GM13976 (cell line): ENCODE measurements around the gene OR10T2.

Source experiments
- DNase-seq: peaks from one replicate; pipeline ENCODE4 v3.0.0; 2012; ENCODE audit warnings: low spot score
- in situ Hi-C: fragments of 300-500 bp; cut with MboI; formaldehyde crosslinking; loops from one replicate; pipeline ENCODE4 v1.12.0; 2022; ENCODE audit warnings: low sequenced_read_pairs, mixed read lengths, inconsistent platforms; ENCODE audit not compliant: unreplicated experiment
- TF ChIP-seq, protein P1 (sequence below): IDR thresholded peaks from 2 replicates; pipeline ENCODE4 v1.5.1; 2012; ENCODE audit warnings: borderline replicate concordance, mild to moderate bottlenecking; ENCODE audit not compliant: insufficient read depth; ENCODE audit errors: extremely low read depth, missing control alignments, control extremely low read depth

The OR10T2 gene

GRCh38 chr1:158417586-158417985 lies 18.3 kb upstream of the OR10T2 start:
- in situ Hi-C loops = no loop called here
- TF ChIP-seq, protein P1, sequence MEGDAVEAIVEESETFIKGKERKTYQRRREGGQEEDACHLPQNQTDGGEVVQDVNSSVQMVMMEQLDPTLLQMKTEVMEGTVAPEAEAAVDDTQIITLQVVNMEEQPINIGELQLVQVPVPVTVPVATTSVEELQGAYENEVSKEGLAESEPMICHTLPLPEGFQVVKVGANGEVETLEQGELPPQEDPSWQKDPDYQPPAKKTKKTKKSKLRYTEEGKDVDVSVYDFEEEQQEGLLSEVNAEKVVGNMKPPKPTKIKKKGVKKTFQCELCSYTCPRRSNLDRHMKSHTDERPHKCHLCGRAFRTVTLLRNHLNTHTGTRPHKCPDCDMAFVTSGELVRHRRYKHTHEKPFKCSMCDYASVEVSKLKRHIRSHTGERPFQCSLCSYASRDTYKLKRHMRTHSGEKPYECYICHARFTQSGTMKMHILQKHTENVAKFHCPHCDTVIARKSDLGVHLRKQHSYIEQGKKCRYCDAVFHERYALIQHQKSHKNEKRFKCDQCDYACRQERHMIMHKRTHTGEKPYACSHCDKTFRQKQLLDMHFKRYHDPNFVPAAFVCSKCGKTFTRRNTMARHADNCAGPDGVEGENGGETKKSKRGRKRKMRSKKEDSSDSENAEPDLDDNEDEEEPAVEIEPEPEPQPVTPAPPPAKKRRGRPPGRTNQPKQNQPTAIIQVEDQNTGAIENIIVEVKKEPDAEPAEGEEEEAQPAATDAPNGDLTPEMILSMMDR = no peak
- no peak for DNase-seq

DNA sequence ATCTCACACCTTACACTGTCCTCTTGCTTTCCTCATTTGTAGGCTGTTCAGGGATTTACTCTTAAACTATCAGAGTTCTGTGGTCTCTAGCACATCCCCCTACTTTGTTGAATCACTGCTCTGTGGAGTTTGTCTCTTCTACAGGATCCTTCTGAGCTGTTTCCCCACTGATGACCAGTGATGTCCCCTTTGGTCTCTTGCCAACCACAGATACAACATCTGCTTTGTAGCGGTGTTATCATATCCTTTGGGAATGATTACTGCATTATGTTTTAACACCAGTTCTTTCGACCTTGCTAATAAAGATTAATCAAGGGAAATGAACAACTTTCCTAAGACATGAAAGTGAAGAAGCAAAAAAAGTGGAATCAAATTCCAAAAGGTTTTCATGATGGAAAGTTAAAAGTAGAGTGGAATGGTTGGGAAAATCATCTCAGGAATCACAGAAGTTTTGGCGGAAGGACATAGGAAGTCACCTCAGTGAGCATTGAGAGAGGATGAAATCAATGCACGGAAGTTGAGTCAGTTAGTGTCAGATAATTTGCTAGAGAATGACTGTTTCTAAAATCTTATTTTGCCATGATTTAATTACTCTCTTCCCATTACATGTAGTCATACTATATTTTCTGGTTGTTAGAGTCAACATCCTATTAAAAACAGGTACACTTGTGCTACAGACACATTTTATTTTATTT lies 15.5 kb upstream of the OR10T2 start:
- no peak for DNase-seq
- TF ChIP-seq, protein P1 = no peak
- in situ Hi-C loops = no loop called here

- DNase-seq = no peak
- in situ Hi-C loops = no loop called here
- TF ChIP-seq, protein P1 = no peak
These were observed 7.8 kb upstream of the OR10T2 start for GRCh38 chr1:158407092-158407491.

DNA sequence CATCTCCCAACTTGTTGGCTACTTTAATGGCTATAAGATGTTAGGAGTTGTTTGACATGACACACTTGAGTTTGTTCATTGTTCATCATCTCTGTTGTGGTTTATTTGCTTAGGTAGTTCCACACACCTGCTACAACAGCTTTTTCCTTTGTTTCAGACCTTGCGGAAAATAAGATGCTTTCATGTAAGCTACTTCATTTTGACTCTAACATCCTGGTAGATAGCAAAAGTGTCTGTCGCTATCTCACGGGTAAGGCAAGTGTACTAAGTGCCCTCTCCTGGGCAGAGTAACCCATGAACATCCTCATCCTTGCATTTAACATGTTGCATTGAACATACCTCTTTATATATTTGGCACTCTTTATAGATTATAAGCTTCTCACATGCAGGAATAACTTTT lies 1.6 kb upstream of the OR10T2 start:
- in situ Hi-C loops = no loop called here
- TF ChIP-seq, protein P1 = no peak
- no peak for DNase-seq

DNA sequence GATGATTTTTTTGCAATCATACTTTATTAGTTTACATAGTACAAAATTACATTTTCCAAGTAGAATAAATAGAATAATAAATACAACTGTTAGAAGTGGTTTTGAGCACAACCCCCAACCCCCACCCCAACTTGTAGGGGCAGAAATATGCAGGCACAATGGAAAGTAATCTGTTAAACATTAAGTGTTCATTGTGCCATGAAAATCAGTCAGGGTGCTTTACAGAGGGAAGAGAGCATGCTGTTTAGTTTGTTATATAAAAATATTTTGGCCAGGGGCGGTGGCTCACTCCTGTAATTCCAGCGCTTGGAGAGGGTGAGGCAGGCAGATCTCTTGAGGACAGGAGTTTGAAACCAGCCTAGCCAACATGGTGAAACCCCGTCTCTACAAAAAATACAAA lies 2.6 kb downstream of the OR10T2 start:
- no peak for DNase-seq
- TF ChIP-seq, protein P1 = no peak
- in situ Hi-C loops = no loop called here

- no peak for DNase-seq
- in situ Hi-C loops = no loop called here
- TF ChIP-seq, protein P1 = no peak
These were observed 5.8 kb downstream of the OR10T2 start for GRCh38 chr1:158393476-158393875.
